Upper lobe of left lung (tissue), 6 donors: ENCODE results near the gene PBRM1. TPM values are rescaled to one million over a fixed set of nuclear protein-coding genes. Genes with fewer than 3 reads are reported as not detected.
A peak's percentile ranks its signal among the peaks of the same experiment; 100 is the strongest.

Experiments used
- ATAC-seq, 2 donors: fragments of 200-7000 bp; cut with Tn5 transposase; one replicate each; pipeline ENCODE4 v1.9.1; 2022; ENCODE audit warnings: mild to moderate bottlenecking in 2 of 2, moderate library complexity in 2 of 2; ENCODE audit not compliant: low FRiP score in 2 of 2
- DNase-seq, 2 donors: peaks; one replicate each; pipeline ENCODE4 v3.0.0-alpha.2; 2019 to 2020
- H3K27ac ChIP-seq, 4 donors: fragments of 200-600 bp; sonication (generic); one replicate each; pipeline ENCODE4 v1.5.1; 2016 to 2019
- H3K27me3 ChIP-seq, 4 donors: fragments of 200-600 bp; sonication (generic); one replicate each; pipeline ENCODE4 v1.5.1; 2017 to 2019
- H3K36me3 ChIP-seq, 4 donors: fragments of 200-600 bp; sonication (generic); one replicate each; pipeline ENCODE4 v1.5.1; 2016 to 2019
- H3K4me1 ChIP-seq, 4 donors: fragments of 200-600 bp; sonication (generic); one replicate each; pipeline ENCODE4 v1.5.1; 2018 to 2019
- H3K4me3 ChIP-seq, 4 donors: fragments of 200-600 bp; sonication (generic); one replicate each; pipeline ENCODE4 v1.5.1; 2017 to 2019; ENCODE audit warnings: mild to moderate bottlenecking in 2 of 4, moderate library complexity in 1 of 4
- H3K9me3 ChIP-seq, 4 donors: fragments of 200-600 bp; sonication (generic); one replicate each; pipeline ENCODE4 v1.5.1; 2018 to 2019
- CTCF ChIP-seq, 6 experiments: fragments of 450-650 bp in 4 of 6; fragments of 200-600 bp in 2 of 6; sonication (generic) in 2 of 6; IDR thresholded peaks; one replicate each; pipeline ENCODE4 v1.5.1; 2016 to 2019; ENCODE audit warnings: antibody characterized with exemption in 6 of 6
- EP300 ChIP-seq, 4 donors: sonication (generic); formaldehyde crosslinking; IDR thresholded peaks; one replicate each; pipeline ENCODE4 v1.5.1; 2017; ENCODE audit warnings: antibody characterized with exemption in 4 of 4, control low read depth in 2 of 4
- POLR2A ChIP-seq, 4 donors: fragments of 450-650 bp; IDR thresholded peaks; one replicate each; pipeline ENCODE4 v1.5.1; 2016 to 2017; ENCODE audit warnings: antibody characterized with exemption in 4 of 4, mild to moderate bottlenecking in 2 of 4
- POLR2AphosphoS5 ChIP-seq, 2 donors: sonication (generic); formaldehyde crosslinking; IDR thresholded peaks; one replicate each; pipeline ENCODE4 v1.5.1; 2017; ENCODE audit warnings: antibody characterized with exemption in 2 of 2
- WGBS, 2 donors: methylation state at CpG; one replicate each; pipeline ENCODE4 v1.1.5; 2017 to 2018; 5-methylcytosine and 5-hydroxymethylcytosine counted together
- total RNA-seq, 6 donors: library from RNA; depleted of rRNA in 4 of 6; stranded (reverse); fragments of >200 nt in 4 of 6; gene quantifications; one replicate each; pipeline versions ENCODE4 v1.1.0 to v1.2.1, GENCODE V29; 2016 to 2021
- donor health status: DM: no; HTN: no; CAD: no; lungs with moderate emphysema.
- donor health status: DM: no; HTN: yes; CAD: no; lungs with severe emphysema.

The PBRM1 gene
- total RNA-seq, 6 donors from 2014 or later = 60.9 to 151 (median 81.6) TPM

GRCh38 chr3:52561028-52561747 lies 124.5 kb downstream of the PBRM1 start:
- no peak for DNase-seq
- no peak for ATAC-seq
- TF ChIP-seq POLR2AphosphoS5 (IDR thresholded peaks at IDR 0.05) = no peak
- TF ChIP-seq EP300 (IDR thresholded peaks at IDR 0.05) = no peak
- TF ChIP-seq POLR2A (IDR thresholded peaks at IDR 0.05) = no peak
- no peak for TF ChIP-seq CTCF (IDR thresholded peaks at IDR 0.05)
- Histone ChIP-seq H3K27me3 (no peaks in the 10 kb centered on the region), H3K36me3 (peaks cover 7 to 87% (median 53%) of the 10 kb centered on the region in 4 donors), H3K4me1 (peaks cover 0 to 10% (median 4%) of the 10 kb centered on the region in 4 donors), H3K27ac (no peak overlapping the region), H3K9me3 (no peaks in the 10 kb centered on the region), H3K4me3 (no peak overlapping the region)
- WGBS, 2 donors = 72 to 73% methylated on average over 4 of the region's 4 CpGs

- Histone ChIP-seq H3K9me3 (no peaks in the 10 kb centered on the region), H3K27ac (no peak overlapping the region), H3K4me3 (no peak overlapping the region), H3K36me3 (peaks cover 7 to 78% (median 56%) of the 10 kb centered on the region in 4 donors), H3K27me3 (no peaks in the 10 kb centered on the region), H3K4me1 (peaks cover 0 to 10% (median 3%) of the 10 kb centered on the region in 4 donors)
- ATAC-seq (no peak), DNase-seq (no peak)
- TF ChIP-seq POLR2AphosphoS5 (IDR thresholded peaks at IDR 0.05) (no peak), POLR2A (IDR thresholded peaks at IDR 0.05) (no peak), EP300 (IDR thresholded peaks at IDR 0.05) (no peak), CTCF (IDR thresholded peaks at IDR 0.05) (no peak)
- 90 to 93% methylated on average over 5 of the region's 5 CpGs for WGBS, 2 donors
Measured at GRCh38 chr3:52558436-52558835, 127.3 kb downstream of the PBRM1 start.

GRCh38 chr3:52557011-52557960 lies 128.4 kb downstream of the PBRM1 start:
- no peak for ATAC-seq
- no peak overlapping the region for H3K27ac ChIP-seq
- no peak overlapping the region for H3K4me3 ChIP-seq
- TF ChIP-seq EP300 (IDR thresholded peaks at IDR 0.05) (no peak), CTCF (IDR thresholded peaks at IDR 0.05) (no peak), POLR2AphosphoS5 (IDR thresholded peaks at IDR 0.05) (no peak), POLR2A (IDR thresholded peaks at IDR 0.05) (no peak)
- H3K36me3 ChIP-seq = peaks cover 7 to 77% (median 57%) of the 10 kb centered on the region in 4 donors
- H3K27me3 ChIP-seq = no peaks in the 10 kb centered on the region
- 88 to 92% methylated on average over 9 of the region's 9 CpGs for whole genome bisulfite sequencing, 2 donors
- DNase-seq = no peak
- peaks cover 0 to 9% (median 2%) of the 10 kb centered on the region in 4 donors for H3K4me1 ChIP-seq
- H3K9me3 ChIP-seq = no peaks in the 10 kb centered on the region

- H3K4me1 ChIP-seq = peaks cover 0 to 4% (median 2%) of the 10 kb centered on the region in 4 donors
- DNase-seq (no peak), ATAC-seq (no peak)
- no peaks in the 10 kb centered on the region for H3K27me3 ChIP-seq
- WGBS, 2 donors = 94 to 95% methylated on average over 1 of the region's 1 CpG
- H3K4me3 ChIP-seq = no peak overlapping the region
- peaks cover 0 to 72% (median 51%) of the 10 kb centered on the region in 4 donors for H3K36me3 ChIP-seq
- no peak for TF ChIP-seq POLR2A (IDR thresholded peaks at IDR 0.05)
- peak overlapping the region in 1 of 4 donors; percentile 10 for H3K27ac ChIP-seq
- H3K9me3 ChIP-seq = no peaks in the 10 kb centered on the region
Measured at GRCh38 chr3:52555056-52555455, 130.7 kb downstream of the PBRM1 start.
